ENCODE data around the gene UVRAG.

- TF ChIP-seq CTCF (tag by site-specific recombination; IDR thresholded peaks at IDR 0.05) = no peak
- TF ChIP-seq KLF1 (tag by site-specific recombination; IDR thresholded peaks at IDR 0.05) = no peak
- no peak for TF ChIP-seq ZNF292 (tag by site-specific recombination; IDR thresholded peaks at IDR 0.05; ENCODE audit: borderline replicate concordance, low read depth)
- no peak for TF ChIP-seq ZNF121 (tag by site-specific recombination; IDR thresholded peaks at IDR 0.05)
- no peak for TF ChIP-seq ZNF140 (tag by site-specific recombination; IDR thresholded peaks at IDR 0.05)
- no peak for TF ChIP-seq ZNF48 (tag by site-specific recombination; IDR thresholded peaks at IDR 0.05)
- TF ChIP-seq ZBTB8A (tag by site-specific recombination; IDR thresholded peaks at IDR 0.05) = no peak
Measured at GRCh38 chr11:75949023-75949672, 134.1 kb downstream of the UVRAG start.

All from HEK293 (cell line).